EH (cell line): ENCODE measurements around the gene FOXK1.

Source experiments
- DNase-seq: peaks from one replicate; pipeline ENCODE4 v3.0.0-alpha.2; 2015; ENCODE audit warnings: low read depth

The FOXK1 gene

GRCh38 chr7:4765776-4766490 is 83.8 kb downstream of the FOXK1 start:
- DNase-seq, result no peak

- DNase-seq, result no peak
These were observed 84.8 kb downstream of the FOXK1 start for GRCh38 chr7:4766666-4767519.

GRCh38 chr7:4768597-4769569 is 86.8 kb downstream of the FOXK1 start:
- no peak for DNase-seq

GRCh38 chr7:4769761-4770160 is 87.7 kb downstream of the FOXK1 start:
- peak; percentile 6 for DNase-seq

- no peak for DNase-seq
These were observed 88.8 kb downstream of the FOXK1 start for GRCh38 chr7:4770886-4771285.

GRCh38 chr7:4771737-4772136 is 89.6 kb downstream of the FOXK1 start:
- DNase-seq, result no peak

- DNase-seq, result no peak
These were observed 90.2 kb downstream of the FOXK1 start for GRCh38 chr7:4772306-4772705.

- DNase-seq, result no peak
These were observed 91.9 kb downstream of the FOXK1 start for GRCh38 chr7:4774007-4774406.

- DNase-seq, result peak; percentile 81
These were observed 92.7 kb downstream of the FOXK1 start for GRCh38 chr7:4774658-4775249.

- DNase-seq, result peak; percentile 96
These were observed 93.3 kb downstream of the FOXK1 start, which contains the start of gene AP5Z1 for GRCh38 chr7:4775250-4775847. Gene AP5Z1, plus strand, starts transcription at chr7:4775623. Its CDS starts 93 bp downstream, at chr7:4775716.

- peak; percentile 67 for DNase-seq
These were observed 93.9 kb downstream of the FOXK1 start for GRCh38 chr7:4775848-4776623.

- DNase-seq, result no peak
These were observed 97.0 kb downstream of the FOXK1 start for GRCh38 chr7:4779118-4779517.

GRCh38 chr7:4781366-4782069 is 99.4 kb downstream of the FOXK1 start:
- no peak for DNase-seq

- DNase-seq, result no peak
These were observed 100.5 kb downstream of the FOXK1 start for GRCh38 chr7:4782333-4783291.

- DNase-seq, result no peak
These were observed 101.2 kb downstream of the FOXK1 start for GRCh38 chr7:4783292-4783652.

- DNase-seq, result no peak
These were observed 101.8 kb downstream of the FOXK1 start for GRCh38 chr7:4783762-4784351.

- DNase-seq, result no peak
These were observed 102.7 kb downstream of the FOXK1 start for GRCh38 chr7:4784799-4785198.

- DNase-seq, result no peak
These were observed 103.3 kb downstream of the FOXK1 start for GRCh38 chr7:4785371-4785770.
